Urinary bladder (tissue), 4 donors: ENCODE measurements around the gene ACD. TPM values are rescaled to one million over a fixed set of nuclear protein-coding genes. Genes with fewer than 3 reads are reported as not detected.
A peak's percentile ranks its signal among the peaks of the same experiment; 100 is the strongest.

ENCODE experiments used
- DNase-seq: peaks from one replicate; pipeline ENCODE4 v3.0.0-alpha.2; 2015; ENCODE audit errors: extremely low spot score
- H3K27ac ChIP-seq: one replicate; pipeline ENCODE4 v1.5.1; 2013; ENCODE audit warnings: low read depth, mild to moderate bottlenecking, moderate library complexity
- H3K36me3 ChIP-seq: one replicate; pipeline ENCODE4 v1.6.1; 2013; ENCODE audit warnings: mild to moderate bottlenecking, moderate library complexity; ENCODE audit not compliant: insufficient read depth
- H3K4me1 ChIP-seq: one replicate; pipeline ENCODE4 v1.6.1; 2013; ENCODE audit warnings: mild to moderate bottlenecking, moderate library complexity; ENCODE audit not compliant: insufficient read depth
- H3K4me3 ChIP-seq: one replicate; pipeline ENCODE4 v1.5.1; 2013; ENCODE audit warnings: low read depth, low read length
- WGBS: extraction: QIAGEN DNeasy Blood & Tissue Kit; methylation state at CpG from one replicate; pipeline ENCODE4 v1.1.7; 2013; 5-methylcytosine and 5-hydroxymethylcytosine counted together
- polyA plus RNA-seq: library from polyadenylated mRNA; stranded (reverse); fragments of 200-250 nt; gene quantifications from one replicate; pipeline ENCODE4 v1.2.3, GENCODE V29; 2013
- total RNA-seq: library from RNA; depleted of rRNA; stranded (reverse); fragments of >200 nt; gene quantifications from one replicate; pipeline ENCODE4 v1.2.3, GENCODE V29; 2014
- donor health status: healthy with polysubstance abuse.
- donor health status: healthy.

Gene ACD
- total and polyA plus RNA-seq, 2 donors: 9.5 to 34.6 TPM

GRCh38 chr16:67685388-67686112 is 25.5 kb upstream of the ACD start:
- DNase-seq: no peak
- no peaks in the 10 kb centered on the region for H3K4me1 ChIP-seq
- no peak overlapping the region for H3K4me3 ChIP-seq
- no peaks in the 10 kb centered on the region for H3K36me3 ChIP-seq
- WGBS: 85% methylated on average over 17 of the region's 17 CpGs
- no peak overlapping the region for H3K27ac ChIP-seq

- H3K36me3 ChIP-seq: peaks cover 2% of the 10 kb centered on the region
- no peak overlapping the region for H3K4me3 ChIP-seq
- H3K27ac ChIP-seq: no peak overlapping the region
- 98% methylated on average over 4 of the region's 4 CpGs for WGBS
- no peaks in the 10 kb centered on the region for H3K4me1 ChIP-seq
- DNase-seq: no peak
Observed at GRCh38 chr16:67683767-67684166, 23.7 kb upstream of the ACD start.

GRCh38 chr16:67679935-67680897 is 20.2 kb upstream of the ACD start:
- no peak for DNase-seq
- Histone ChIP-seq H3K4me3 (no peak overlapping the region), H3K36me3 (peaks cover 2% of the 10 kb centered on the region), H3K4me1 (peaks cover 2% of the 10 kb centered on the region), H3K27ac (no peak overlapping the region)
- WGBS: 91% methylated on average over 10 of the region's 10 CpGs

DNA sequence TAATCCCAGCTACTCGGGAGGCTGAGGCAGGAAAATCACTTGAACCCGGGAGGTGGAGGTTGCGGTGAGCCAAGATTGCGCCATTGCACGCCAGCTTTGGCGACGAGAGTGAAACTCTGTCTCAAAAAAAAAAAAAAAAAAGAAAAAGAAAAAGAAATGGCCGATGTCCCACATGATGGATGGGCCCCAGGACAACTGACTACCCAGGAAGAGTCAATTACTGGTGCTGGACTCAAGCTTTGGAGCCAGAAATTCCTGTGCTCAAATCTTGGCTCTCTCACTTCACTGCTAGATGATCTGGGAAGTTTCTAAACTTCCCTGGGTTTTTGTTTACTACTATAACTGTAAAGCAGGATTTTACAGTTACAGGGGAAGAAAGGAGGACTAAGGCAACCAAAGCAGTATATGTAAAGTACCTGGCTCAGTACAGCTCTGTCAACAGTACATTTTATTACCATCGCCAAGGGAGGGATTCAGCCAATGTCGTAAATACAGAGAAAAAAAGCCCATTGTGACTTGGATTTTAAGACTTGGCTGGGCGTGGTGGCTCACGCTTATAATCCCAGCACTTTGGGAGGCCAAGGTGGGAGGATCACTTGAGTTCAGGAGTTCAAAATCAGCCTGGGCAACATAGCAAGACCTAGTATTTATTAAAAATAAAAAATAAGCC is 18.4 kb upstream of the ACD start:
- 70% methylated on average over 12 of the region's 12 CpGs for WGBS
- Histone ChIP-seq H3K27ac (no peak overlapping the region), H3K4me3 (no peak overlapping the region), H3K4me1 (peaks cover 2% of the 10 kb centered on the region), H3K36me3 (peaks cover 2% of the 10 kb centered on the region)
- no peak for DNase-seq

GRCh38 chr16:67677712-67678111 is 17.7 kb upstream of the ACD start:
- Histone ChIP-seq H3K4me3 (no peak overlapping the region), H3K36me3 (peaks cover 2% of the 10 kb centered on the region), H3K27ac (no peak overlapping the region), H3K4me1 (peaks cover 2% of the 10 kb centered on the region)
- no peak for DNase-seq
- WGBS: 98% methylated on average over 1 of the region's 1 CpG

DNA sequence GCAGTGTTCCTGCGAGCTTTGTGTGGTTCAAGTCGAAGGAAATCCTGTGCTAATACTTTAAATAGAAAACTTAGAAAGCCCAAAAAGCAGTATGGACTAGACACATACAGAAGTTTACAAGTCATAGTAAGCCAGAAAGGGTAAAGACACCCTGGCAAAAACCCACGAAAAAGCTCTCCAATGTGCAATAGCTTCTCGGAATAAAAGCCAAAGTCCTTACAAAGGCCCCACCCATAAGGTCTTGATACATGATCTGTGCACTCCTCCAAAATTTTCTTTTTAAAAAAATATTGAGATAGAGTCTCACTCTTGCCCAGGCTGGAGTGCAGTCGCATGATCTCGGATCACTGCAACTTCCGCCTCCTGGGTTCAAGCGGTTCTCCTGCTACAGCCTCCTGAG is 16.9 kb upstream of the ACD start:
- H3K4me1 ChIP-seq: peaks cover 2% of the 10 kb centered on the region
- peaks cover 2% of the 10 kb centered on the region for H3K36me3 ChIP-seq
- no peak overlapping the region for H3K27ac ChIP-seq
- DNase-seq: no peak
- 74% methylated on average over 8 of the region's 8 CpGs for WGBS
- no peak overlapping the region for H3K4me3 ChIP-seq

- peaks cover 2% of the 10 kb centered on the region for H3K4me1 ChIP-seq
- H3K36me3 ChIP-seq: peaks cover 2% of the 10 kb centered on the region
- no peak overlapping the region for H3K4me3 ChIP-seq
- no peak overlapping the region for H3K27ac ChIP-seq
- no peak for DNase-seq
- WGBS: 73% methylated on average over 4 of the region's 4 CpGs
Observed at GRCh38 chr16:67676516-67676915, 16.5 kb upstream of the ACD start.

DNA sequence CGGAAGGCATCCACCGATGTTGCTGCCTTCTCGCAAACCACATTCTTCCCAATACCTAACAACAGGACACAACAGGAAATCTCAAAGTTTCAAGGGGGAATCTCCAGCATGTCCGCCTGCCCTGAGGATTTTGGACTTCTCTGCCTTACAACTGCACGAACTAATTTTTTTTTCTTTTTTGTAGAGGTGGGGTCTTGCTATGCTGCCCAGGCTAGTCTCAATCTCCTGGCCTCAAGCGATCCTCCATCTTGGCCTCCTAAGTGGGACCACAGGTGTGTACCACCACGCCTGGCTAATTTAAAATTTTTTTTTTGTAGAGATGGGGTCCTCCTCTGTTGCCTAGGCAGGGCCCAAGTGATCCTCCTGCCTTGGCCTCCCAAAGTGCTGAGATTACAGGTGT is 15.9 kb upstream of the ACD start:
- Histone ChIP-seq H3K4me1 (peaks cover 2% of the 10 kb centered on the region), H3K27ac (no peak overlapping the region), H3K36me3 (peaks cover 2% of the 10 kb centered on the region), H3K4me3 (no peak overlapping the region)
- DNase-seq: no peak
- 96% methylated on average over 7 of the region's 7 CpGs for WGBS

- DNase-seq: no peak
- 97% methylated on average over 17 of the region's 17 CpGs for WGBS
- H3K4me3 ChIP-seq: no peak overlapping the region
- no peak overlapping the region for H3K27ac ChIP-seq
- H3K36me3 ChIP-seq: peaks cover 2% of the 10 kb centered on the region
- H3K4me1 ChIP-seq: peaks cover 2% of the 10 kb centered on the region
Observed at GRCh38 chr16:67675579-67675935, 15.5 kb upstream of the ACD start.

- Histone ChIP-seq H3K36me3 (peaks cover under 1% of the 10 kb centered on the region), H3K4me3 (no peak overlapping the region), H3K4me1 (peaks cover 2% of the 10 kb centered on the region), H3K27ac (no peak overlapping the region)
- DNase-seq: no peak
- 95% methylated on average over 28 of the region's 28 CpGs for WGBS
Observed at GRCh38 chr16:67674851-67675578, 15.0 kb upstream of the ACD start.

DNA sequence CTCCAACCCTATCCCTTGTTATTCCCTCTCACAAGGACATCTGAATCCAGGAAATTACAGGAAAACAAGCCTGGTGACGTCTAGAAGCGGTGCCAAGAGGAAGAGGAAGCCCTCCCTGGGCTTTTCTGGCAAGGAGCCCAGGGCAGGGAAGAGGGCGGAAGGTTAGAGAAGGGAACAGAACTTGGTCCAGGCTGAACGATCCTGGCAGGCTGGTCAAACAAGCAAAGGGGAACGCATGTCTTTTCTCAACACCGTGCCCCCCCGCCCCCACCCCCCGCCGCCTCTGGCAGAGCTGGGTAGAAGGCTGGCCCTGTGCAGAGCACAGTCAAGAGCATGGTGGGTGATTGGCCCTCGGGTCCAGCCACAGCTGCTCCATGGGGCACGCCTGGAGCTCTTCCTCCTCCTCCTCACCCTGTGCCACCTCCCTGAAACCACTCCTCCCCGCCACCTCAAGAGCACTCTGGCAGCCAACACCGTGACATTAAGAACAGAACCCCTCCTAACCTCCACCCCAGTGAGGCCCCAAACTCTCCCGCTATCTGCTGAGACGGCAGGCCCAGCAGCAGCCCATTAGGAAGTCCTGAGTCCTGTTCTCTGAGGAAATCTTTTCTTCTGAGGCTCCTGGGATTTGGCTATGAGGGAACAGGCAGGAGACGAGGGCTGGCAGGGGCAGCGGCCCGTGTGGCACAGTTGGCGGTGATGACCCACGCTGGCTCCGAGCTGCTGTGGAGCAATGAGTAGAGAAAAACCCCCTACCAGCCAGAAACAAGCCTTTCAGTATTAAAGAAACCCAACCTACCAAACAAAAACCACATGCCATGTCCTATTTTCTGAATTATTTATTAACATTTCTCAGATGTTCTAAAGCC is 13.9 kb upstream of the ACD start:
- no peak overlapping the region for H3K4me3 ChIP-seq
- peaks cover 2% of the 10 kb centered on the region for H3K4me1 ChIP-seq
- DNase-seq: no peak

DNA sequence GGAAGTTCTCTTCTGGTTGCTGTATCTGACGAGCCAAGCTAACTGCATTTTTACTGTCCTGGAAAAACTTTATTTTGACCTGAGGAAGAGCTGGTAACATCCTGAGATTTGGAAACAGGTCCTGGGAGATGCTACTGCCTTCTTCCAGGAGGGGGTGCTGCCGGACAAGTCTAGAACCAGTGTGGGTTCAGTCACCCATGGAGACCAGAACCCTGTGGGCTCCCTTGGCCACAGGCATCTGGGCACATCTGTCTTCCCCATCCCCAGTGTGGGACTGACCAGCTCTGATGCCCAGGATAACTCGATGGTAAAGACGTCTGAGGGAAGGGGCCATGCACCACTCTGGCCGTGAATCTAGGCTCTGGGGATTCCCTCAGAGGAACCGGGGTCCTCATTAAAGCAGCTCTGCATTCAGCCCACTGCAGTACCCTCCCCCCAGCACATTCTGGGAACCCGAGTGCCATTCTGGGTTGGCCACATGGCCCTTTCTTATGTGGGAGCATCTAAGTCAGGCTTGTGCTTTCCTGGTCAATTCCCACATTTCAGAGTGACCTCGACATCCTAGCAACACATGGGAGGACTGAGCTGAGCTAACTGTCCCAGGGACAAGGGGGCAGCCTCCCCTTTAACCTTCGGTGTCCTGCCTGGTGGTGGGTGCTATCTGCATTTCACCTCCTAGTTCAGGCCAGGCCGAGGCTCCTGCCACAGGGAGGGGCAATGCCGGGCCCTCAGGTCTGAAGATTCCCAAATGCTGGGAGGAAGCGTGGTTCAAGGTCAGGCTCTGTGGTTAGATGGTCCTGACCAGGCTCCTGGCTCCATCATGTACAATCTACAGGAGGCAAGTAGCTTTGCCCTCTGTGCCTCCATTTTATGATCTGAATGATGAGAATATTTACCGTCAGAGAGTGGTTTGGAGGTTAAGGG is 12.9 kb upstream of the ACD start:
- H3K4me3 ChIP-seq: no peak overlapping the region
- no peaks in the 10 kb centered on the region for H3K4me1 ChIP-seq
- WGBS: 56% methylated on average over 13 of the region's 13 CpGs
- no peak overlapping the region for H3K27ac ChIP-seq
- DNase-seq: no peak
- no peaks in the 10 kb centered on the region for H3K36me3 ChIP-seq

More for the DNA sequence above, 13.9 kb upstream of the ACD start:
- H3K27ac ChIP-seq: peak overlapping the region; percentile 52
- H3K36me3 ChIP-seq: no peaks in the 10 kb centered on the region
- 54% methylated on average over 21 of the region's 21 CpGs for WGBS
